K562 (cell line): Measurements from ENCODE around the gene LRRC51. TPM values are rescaled to one million over a fixed set of nuclear protein-coding genes. Genes with fewer than 3 reads are reported as not detected.
A peak's percentile ranks its signal among the peaks of the same experiment; 100 is the strongest.

ENCODE experiments used
- CREM ChIP-seq: IDR thresholded peaks from 2 replicates; pipeline ENCODE4 v1.6.1; 2014; ENCODE audit warnings: antibody characterized with exemption, low read depth
- FOXA3 ChIP-seq, 2 experiments: fragments of 450-650 bp in 1 of 2; sonication (generic) in 1 of 2; formaldehyde crosslinking; IDR thresholded peaks in 1 of 2; conservative IDR thresholded peaks in 1 of 2; 2 replicates each; pipeline versions ENCODE4 v1.4.0 to v1.8.0; 2020 to 2022; ENCODE audit warnings: mild to moderate bottlenecking in 2 of 2, missing genetic modification reagents in 1 of 2
- FOXK2 ChIP-seq, 2 experiments: fragments of 450-650 bp; IDR thresholded peaks in 1 of 2; conservative IDR thresholded peaks in 1 of 2; 2 replicates each; pipeline ENCODE4 v1.6.1; 2016; ENCODE audit warnings: low read depth in 2 of 2, mild to moderate bottlenecking in 1 of 2
- KAT7 ChIP-seq: sonication (generic); formaldehyde crosslinking; IDR thresholded peaks from 2 replicates; pipeline ENCODE4 v1.8.0; 2022; ENCODE audit warnings: missing genetic modification reagents, mild to moderate bottlenecking, borderline replicate concordance
- KDM4B ChIP-seq, 2 experiments: fragments of 450-650 bp in 1 of 2; sonication (generic) in 1 of 2; IDR thresholded peaks; 2 replicates each; pipeline ENCODE4 v1.6.1; 2016 to 2017; ENCODE audit warnings: borderline replicate concordance in 2 of 2, antibody characterized with exemption in 1 of 2, low read depth in 1 of 2, mild to moderate bottlenecking in 1 of 2
- NEUROD1 ChIP-seq: fragments of 150-350 bp; IDR thresholded peaks from 2 replicates; pipeline ENCODE4 v1.6.1; 2014; ENCODE audit warnings: borderline replicate concordance, low read length, low read depth; ENCODE audit not compliant: partially characterized antibody
- NFIC ChIP-seq: fragments of 450-650 bp; IDR thresholded peaks from 2 replicates; pipeline ENCODE4 v1.6.1; 2017; ENCODE audit warnings: mild to moderate bottlenecking, inconsistent platforms
- NRF1 ChIP-seq, 2 experiments: fragments of 450-650 bp; IDR thresholded peaks in 1 of 2; conservative IDR thresholded peaks in 1 of 2; 2 replicates each; pipeline ENCODE4 v1.6.1; 2014; ENCODE audit warnings: mild to moderate bottlenecking in 2 of 2
- PCBP2 ChIP-seq: fragments of 200-400 bp; formaldehyde crosslinking; IDR thresholded peaks from 2 replicates; pipeline ENCODE4 v1.6.1; 2018; ENCODE audit warnings: low read length, low read depth, mild to moderate bottlenecking, moderate library complexity; ENCODE audit not compliant: poor library complexity, severe bottlenecking
- PHF8 ChIP-seq: fragments of 200-600 bp; sonication (generic); IDR thresholded peaks from 2 replicates; pipeline ENCODE4 v1.6.1; 2012; ENCODE audit warnings: mixed run types, mild to moderate bottlenecking, inconsistent platforms, low read length, moderate library complexity, borderline replicate concordance
- SMAD4 ChIP-seq: fragments of 250-450 bp; sonication (Bioruptor Pico); conservative IDR thresholded peaks from 2 replicates; pipeline ENCODE4 v1.8.0; 2021; ENCODE audit warnings: inconsistent platforms, mild to moderate bottlenecking, moderate library complexity
- TOE1 ChIP-seq, 2 experiments: fragments of 450-650 bp in 1 of 2; sonication (generic) in 1 of 2; formaldehyde crosslinking in 1 of 2; IDR thresholded peaks; 2 replicates each; pipeline versions ENCODE4 v1.7.1 to v1.8.0; 2016 to 2022; ENCODE audit warnings: borderline replicate concordance in 2 of 2, mild to moderate bottlenecking in 2 of 2, antibody characterized with exemption in 1 of 2, inconsistent platforms in 1 of 2, low read depth in 1 of 2, missing genetic modification reagents in 1 of 2, moderate library complexity in 1 of 2
- VEZF1 ChIP-seq: fragments of 200-800 bp; sonication (Bioruptor generic); IDR thresholded peaks from 2 replicates; pipeline ENCODE4 v1.6.1; 2017; ENCODE audit warnings: missing genetic modification characterization, missing compliant biosample characterization
- ZNF408 ChIP-seq: fragments of 250-450 bp; sonication (Bioruptor Pico); IDR thresholded peaks from 2 replicates; pipeline ENCODE4 v1.4.0; 2020; ENCODE audit warnings: low read depth, mild to moderate bottlenecking, moderate library complexity
- ZNF592 ChIP-seq: fragments of 450-650 bp; IDR thresholded peaks from 2 replicates; pipeline ENCODE4 v1.6.1; 2017; ENCODE audit warnings: antibody characterized with exemption, mild to moderate bottlenecking
- ZNF639 ChIP-seq, 2 experiments: fragments of 200-800 bp in 1 of 2; sonication (Bioruptor generic) in 1 of 2; sonication (generic) in 1 of 2; formaldehyde crosslinking in 1 of 2; IDR thresholded peaks in 1 of 2; conservative IDR thresholded peaks in 1 of 2; 2 replicates each; pipeline versions ENCODE4 v1.5.0 to v1.6.1; 2016 to 2020; ENCODE audit warnings: missing compliant biosample characterization in 1 of 2, missing genetic modification characterization in 1 of 2, missing genetic modification reagents in 1 of 2
- polyA plus RNA-seq, 8 experiments: library from polyadenylated mRNA; depleted of rRNA in 4 of 8; stranded (reverse) in 5 of 8; unstranded in 3 of 8; fragments of >200 nt; fragmentation: Nextera tagmentation in 2 of 8; fragmentation: Illumina TruSeq in 1 of 8; extraction: Ambion mirVana in 2 of 8; extraction: Trizol in 1 of 8; gene quantifications; 2 replicates each; pipeline versions ENCODE4 v1.2.1 to v1.2.3, GENCODE V29; 2011 to 2014; ENCODE audit warnings: inconsistent platforms in 1 of 8, missing spikeins in 1 of 8
- total RNA-seq, 7 experiments: library from RNA; depleted of rRNA in 6 of 7; stranded (reverse); fragments of >200 nt in 6 of 7; fragmentation: Illumina TruSeq in 2 of 7; extraction: Trizol in 2 of 7; gene quantifications; 2 replicates each; pipeline versions ENCODE4 v1.2.1 to v1.2.3, GENCODE V29; 2011 to 2021; ENCODE audit warnings: low replicate concordance in 1 of 7

LRRC51 gene
- total and polyA plus RNA-seq, 9 of the 15 experiments (the other 6 are each of a cell fraction or from before 2014, with no cell fraction given), result 4.7 to 10.6 (median 5.6) TPM

GRCh38 chr11:72040491-72041363 lies 39.9 kb upstream of the LRRC51 start (continued):
- no peak for TF ChIP-seq ZNF408
- 0 out of 2 replicates have a peak, but pooled peaks have one; percentile 16 for TF ChIP-seq ZNF592
- peak in 1 of 2 experiments; percentile 13; a peak in 1 of 4 replicates for TF ChIP-seq FOXK2 (conservative IDR thresholded peaks at IDR 0.05 in 1 of 2, IDR thresholded peaks at IDR 0.05 in 1 of 2; ENCODE audit: low read depth in 2 of 2)
- TF ChIP-seq SMAD4 (CRISPR knock-in tag), result 0 out of 2 replicates have a peak, but pooled peaks have one; percentile 26
- peak; percentile 98 for TF ChIP-seq NFIC
- TF ChIP-seq NEUROD1, result peak; percentile 13
- TF ChIP-seq KAT7 (CRISPR knock-in tag), result no peak
- peak; percentile 99 for TF ChIP-seq VEZF1 (CRISPR knock-in tag)
- TF ChIP-seq KDM4B (IDR thresholded peaks at IDR 0.05; ENCODE audit: borderline replicate concordance in 2 of 2, low read depth in 1 of 2), result 0 out of 4 replicates have a peak, but pooled peaks of 1 of the 2 experiments have one; percentile 52
- 0 out of 4 replicates have a peak, but pooled peaks of 1 of the 2 experiments have one; percentile 19 for TF ChIP-seq NRF1 (conservative IDR thresholded peaks at IDR 0.05 in 1 of 2, IDR thresholded peaks at IDR 0.05 in 1 of 2)
- peak in 1 of 2 experiments; percentile 47; a peak in 1 of 4 replicates for TF ChIP-seq ZNF639 (CRISPR knock-in tag; conservative IDR thresholded peaks at IDR 0.05 in 1 of 2, IDR thresholded peaks at IDR 0.05 in 1 of 2)
- TF ChIP-seq CREM, result peak; percentile 83
- peak; percentile 30; the same call in 1 of the 2 replicates for TF ChIP-seq PHF8
- TF ChIP-seq FOXA3 (CRISPR knock-in tag; conservative IDR thresholded peaks at IDR 0.05 in 1 of 2, IDR thresholded peaks at IDR 0.05 in 1 of 2), result peak; percentile 25 to 34; a peak in 2 of 4 replicates
- TF ChIP-seq PCBP2, result no peak
- TF ChIP-seq TOE1 (IDR thresholded peaks at IDR 0.05; ENCODE audit: borderline replicate concordance), result peak; percentile 67; the same call in 1 of the 2 replicates
- TF ChIP-seq TOE1 (CRISPR knock-in tag; IDR thresholded peaks at IDR 0.05; ENCODE audit: borderline replicate concordance, low read depth), result no peak
